WTC11 (cell line): Measurements from ENCODE around the gene ARHGAP10.

ENCODE experiments used
- CTCF ChIP-seq: fragments of 200-600 bp; IDR thresholded peaks from 2 replicates; pipeline ENCODE4 v1.8.0; 2022; ENCODE audit warnings: antibody characterized with exemption
- ETV6 ChIP-seq: sonication (generic); formaldehyde crosslinking; IDR thresholded peaks from 2 replicates; pipeline ENCODE4 v1.8.1; 2022; ENCODE audit warnings: mild to moderate bottlenecking, missing genetic modification reagents
- ZNF121 ChIP-seq: sonication (generic); formaldehyde crosslinking; IDR thresholded peaks from 2 replicates; pipeline ENCODE4 v1.8.0; 2023; ENCODE audit warnings: missing genetic modification reagents

DNA sequence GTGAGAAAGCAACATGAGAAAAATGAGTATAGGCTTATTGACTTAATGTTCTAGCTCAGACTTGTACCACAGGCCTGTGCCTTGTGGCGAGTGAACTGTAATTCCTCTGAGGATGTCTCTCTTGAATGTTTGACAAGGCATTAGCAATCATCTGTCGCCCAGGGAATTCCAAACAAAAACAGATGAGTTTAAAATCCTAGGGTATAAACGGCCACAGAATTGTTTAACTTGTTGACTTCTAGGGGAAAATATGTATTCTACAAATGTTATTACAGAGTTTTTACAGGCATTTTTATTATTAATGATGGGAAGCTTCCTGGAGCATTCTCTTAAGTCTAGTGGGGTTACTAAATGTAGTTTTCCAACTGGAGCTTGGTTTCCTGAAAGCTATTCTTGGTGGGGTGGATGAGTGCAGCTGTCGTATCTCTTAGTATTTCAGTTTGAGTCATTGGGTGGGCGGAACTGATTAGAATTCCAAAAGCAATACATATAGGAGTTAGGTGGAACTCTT is 40.6 kb downstream of the ARHGAP10 start:
- TF ChIP-seq ZNF121 (CRISPR knock-in tag) (no peak), CTCF (no peak), ETV6 (no peak)
